Loucy (cell line): ENCODE results near the gene SELENON.
A peak's percentile ranks its signal among the peaks of the same experiment; 100 is the strongest.

Experiments used
- H2AFZ ChIP-seq: fragments of 200-600 bp; sonication (generic); 2 replicates; pipeline ENCODE4 v1.6.0; 2016; ENCODE audit warnings: antibody characterized with exemption, mild to moderate bottlenecking, low read length, moderate library complexity
- H3F3A ChIP-seq: fragments of 200-600 bp; 2 replicates; pipeline ENCODE4 v1.6.0; 2016; ENCODE audit warnings: antibody characterized with exemption, low read depth, mild to moderate bottlenecking
- H3K27me3 ChIP-seq: fragments of 200-600 bp; sonication (generic); 2 replicates; pipeline ENCODE4 v1.6.1; 2014; ENCODE audit warnings: low read length, mild to moderate bottlenecking; ENCODE audit not compliant: insufficient read depth, poor library complexity, severe bottlenecking
- H3K36me3 ChIP-seq: fragments of 200-600 bp; sonication (generic); 2 replicates; pipeline ENCODE4 v1.6.1; 2016; ENCODE audit warnings: low read length; ENCODE audit not compliant: insufficient read depth
- H3K4me1 ChIP-seq: fragments of 200-600 bp; sonication (generic); 2 replicates; pipeline ENCODE4 v1.5.1; 2014; ENCODE audit warnings: low read length, mild to moderate bottlenecking; ENCODE audit not compliant: insufficient read depth, poor library complexity, severe bottlenecking
- H3K4me2 ChIP-seq: fragments of 200-600 bp; sonication (generic); 2 replicates; pipeline ENCODE4 v1.6.0; 2014; ENCODE audit warnings: antibody characterized with exemption, low read length, low read depth, mild to moderate bottlenecking; ENCODE audit not compliant: poor library complexity, severe bottlenecking
- H3K4me3 ChIP-seq: fragments of 200-600 bp; sonication (generic); 2 replicates; pipeline ENCODE4 v1.5.1; 2014; ENCODE audit warnings: low read length, mild to moderate bottlenecking, mixed read lengths; ENCODE audit not compliant: poor library complexity, severe bottlenecking
- H3K79me2 ChIP-seq: fragments of 200-600 bp; sonication (generic); 2 replicates; pipeline ENCODE4 v1.6.1; 2014; ENCODE audit warnings: low read length; ENCODE audit not compliant: insufficient read depth
- H3K9ac ChIP-seq: fragments of 200-600 bp; sonication (generic); 2 replicates; pipeline ENCODE4 v1.6.0; 2014; ENCODE audit warnings: mild to moderate bottlenecking, low read depth, low read length, moderate library complexity; ENCODE audit not compliant: poor library complexity, severe bottlenecking
- H3K9me2 ChIP-seq: fragments of 200-600 bp; sonication (generic); replicated peaks from 2 replicates; pipeline ENCODE4 v1.6.1; 2016; ENCODE audit warnings: low read depth, low read length, mixed read lengths
- H3K9me3 ChIP-seq: fragments of 200-600 bp; sonication (generic); 2 replicates; pipeline ENCODE4 v1.6.1; 2014; ENCODE audit warnings: mild to moderate bottlenecking, antibody characterized with exemption, low read length, low read depth; ENCODE audit not compliant: insufficient read depth
- H4K20me1 ChIP-seq: fragments of 200-600 bp; sonication (generic); 2 replicates; pipeline ENCODE4 v1.6.0; 2014; ENCODE audit warnings: antibody characterized with exemption, low read length, mild to moderate bottlenecking; ENCODE audit not compliant: insufficient read depth, poor library complexity, severe bottlenecking
- EZH2phosphoT487 ChIP-seq: fragments of 200-600 bp; IDR thresholded peaks from 2 replicates; pipeline ENCODE4 v1.6.1; 2018; ENCODE audit warnings: antibody characterized with exemption, mild to moderate bottlenecking, moderate library complexity, borderline replicate concordance
- TF ChIP-seq, protein P1 (sequence below): fragments of 200-600 bp; sonication (generic); conservative IDR thresholded peaks from 2 replicates; pipeline ENCODE4 v1.5.1; 2014; ENCODE audit warnings: mild to moderate bottlenecking, antibody characterized with exemption, low read length

SELENON gene

DNA sequence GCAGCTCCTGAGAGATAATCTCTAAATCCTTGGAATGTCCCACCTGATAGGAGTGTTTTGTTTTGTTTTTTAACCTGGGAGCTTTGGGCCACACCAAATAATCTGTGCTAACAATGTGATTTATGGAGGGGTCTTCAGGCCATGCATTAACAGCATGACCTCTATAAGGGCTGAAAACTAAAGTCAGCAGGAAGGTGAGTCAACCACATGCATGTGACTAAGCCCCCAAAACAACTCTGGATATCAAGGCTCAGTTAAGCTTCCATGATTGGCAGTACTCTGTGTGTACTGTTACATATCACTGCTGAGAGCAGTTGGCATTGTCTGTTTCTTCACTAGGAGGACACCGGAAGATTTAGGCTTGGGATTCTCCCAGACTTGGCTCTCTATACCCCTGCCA lies 48.5 kb downstream of the SELENON start:
- TF ChIP-seq EZH2phosphoT487 = no peak
- TF ChIP-seq, protein P1, sequence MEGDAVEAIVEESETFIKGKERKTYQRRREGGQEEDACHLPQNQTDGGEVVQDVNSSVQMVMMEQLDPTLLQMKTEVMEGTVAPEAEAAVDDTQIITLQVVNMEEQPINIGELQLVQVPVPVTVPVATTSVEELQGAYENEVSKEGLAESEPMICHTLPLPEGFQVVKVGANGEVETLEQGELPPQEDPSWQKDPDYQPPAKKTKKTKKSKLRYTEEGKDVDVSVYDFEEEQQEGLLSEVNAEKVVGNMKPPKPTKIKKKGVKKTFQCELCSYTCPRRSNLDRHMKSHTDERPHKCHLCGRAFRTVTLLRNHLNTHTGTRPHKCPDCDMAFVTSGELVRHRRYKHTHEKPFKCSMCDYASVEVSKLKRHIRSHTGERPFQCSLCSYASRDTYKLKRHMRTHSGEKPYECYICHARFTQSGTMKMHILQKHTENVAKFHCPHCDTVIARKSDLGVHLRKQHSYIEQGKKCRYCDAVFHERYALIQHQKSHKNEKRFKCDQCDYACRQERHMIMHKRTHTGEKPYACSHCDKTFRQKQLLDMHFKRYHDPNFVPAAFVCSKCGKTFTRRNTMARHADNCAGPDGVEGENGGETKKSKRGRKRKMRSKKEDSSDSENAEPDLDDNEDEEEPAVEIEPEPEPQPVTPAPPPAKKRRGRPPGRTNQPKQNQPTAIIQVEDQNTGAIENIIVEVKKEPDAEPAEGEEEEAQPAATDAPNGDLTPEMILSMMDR = no peak
- Histone ChIP-seq H4K20me1 (no peaks in the 10 kb centered on the region), H3K4me3 (no peak overlapping the region), H3K9ac (no peak overlapping the region), H3K4me2 (no peak overlapping the region), H3K9me3 (no peaks in the 10 kb centered on the region), H3K9me2 (no peaks in the 10 kb centered on the region), H3K79me2 (peaks cover 13% of the 10 kb centered on the region), H2AFZ (no peak overlapping the region), H3K27me3 (no peaks in the 10 kb centered on the region), H3F3A (no peaks in the 10 kb centered on the region), H3K4me1 (peaks cover 3% of the 10 kb centered on the region), H3K36me3 (no peaks in the 10 kb centered on the region)

DNA sequence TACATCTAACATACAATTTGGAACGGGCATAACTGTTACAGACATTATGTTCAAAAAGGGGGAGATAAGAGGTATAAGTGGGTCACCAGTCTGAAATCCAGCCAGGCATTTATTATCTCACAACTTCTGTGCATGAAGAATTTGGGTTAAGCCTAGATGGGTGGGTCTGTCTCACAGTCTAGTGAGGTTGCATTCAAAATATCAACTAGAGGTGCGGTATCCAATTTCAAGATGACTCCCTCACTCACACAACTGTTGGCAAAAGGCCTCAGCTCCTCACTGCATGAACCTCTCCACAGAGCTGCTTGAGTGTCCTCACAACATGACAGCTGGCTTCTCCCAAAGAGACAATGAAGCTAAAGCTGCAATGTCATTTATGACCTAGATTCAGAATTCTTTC lies 54.6 kb downstream of the SELENON start:
- Histone ChIP-seq H3K9ac (no peak overlapping the region), H3K9me2 (no peaks in the 10 kb centered on the region), H3K4me3 (no peak overlapping the region), H3K9me3 (no peaks in the 10 kb centered on the region), H3K27me3 (no peaks in the 10 kb centered on the region), H3K4me2 (peak overlapping the region; percentile 29), H3K79me2 (peaks cover 25% of the 10 kb centered on the region), H2AFZ (no peak overlapping the region), H3F3A (no peaks in the 10 kb centered on the region), H3K36me3 (no peaks in the 10 kb centered on the region), H3K4me1 (peaks cover 8% of the 10 kb centered on the region), H4K20me1 (no peaks in the 10 kb centered on the region)
- no peak for TF ChIP-seq EZH2phosphoT487
- TF ChIP-seq, protein P1 = no peak

DNA sequence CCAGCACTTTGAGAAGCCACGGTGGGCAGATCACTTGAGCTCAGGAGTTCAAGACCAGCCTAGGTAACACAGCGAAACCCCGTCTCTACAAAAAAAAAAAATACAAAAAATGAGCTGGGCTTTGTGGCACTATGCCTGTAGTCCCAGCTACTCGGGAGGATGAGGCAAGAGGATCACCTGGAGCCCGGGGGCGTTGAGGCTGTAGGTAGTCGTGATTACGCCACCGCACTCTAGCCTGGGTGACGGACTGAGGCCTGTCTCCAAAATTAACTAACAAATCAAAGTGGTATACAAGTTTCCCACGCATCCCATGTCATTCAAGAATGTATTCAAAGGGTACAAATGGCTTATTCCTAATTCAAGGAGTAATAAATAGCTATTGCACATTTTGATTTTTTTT lies 56.9 kb downstream of the SELENON start:
- Histone ChIP-seq H3K9me3 (no peaks in the 10 kb centered on the region), H3K4me1 (peaks cover 13% of the 10 kb centered on the region), H3K4me3 (no peak overlapping the region), H4K20me1 (no peaks in the 10 kb centered on the region), H2AFZ (no peak overlapping the region), H3K9ac (no peak overlapping the region), H3K79me2 (peaks cover 30% of the 10 kb centered on the region), H3K27me3 (no peaks in the 10 kb centered on the region), H3K36me3 (no peaks in the 10 kb centered on the region), H3K9me2 (no peaks in the 10 kb centered on the region), H3F3A (no peaks in the 10 kb centered on the region), H3K4me2 (peak overlapping the region; percentile 29)
- TF ChIP-seq, protein P1 = no peak
- no peak for TF ChIP-seq EZH2phosphoT487
